PC-3 (cell line): ENCODE results near the gene ARFGAP3. TPM values are rescaled to one million over a fixed set of nuclear protein-coding genes. Genes with fewer than 3 reads are reported as not detected.

Experiments used
- ATAC-seq: fragments of 200-7000 bp; cut with Tn5 transposase; 2 replicates; pipeline ENCODE4 v1.9.1; 2020; ENCODE audit warnings: mild to moderate bottlenecking, moderate library complexity
- BruUV-seq: library from RNA; stranded (reverse); fragments of 400-500 nt; replicated peaks from 2 replicates; lab custom pipeline; 2021; lab: Mats Ljungman, UMichigan
- CTCF ChIA-PET: fragments of 300-600 bp; sonication (Branson Sonifier 250); formaldehyde crosslinking; loops from one replicate; lab custom pipeline; 2022; ENCODE audit warnings: antibody characterized with exemption; lab: Charles Lee
- POLR2A ChIA-PET: fragments of 300-600 bp; sonication (Branson Sonifier 250); formaldehyde crosslinking; loops from one replicate; lab custom pipeline; 2022; ENCODE audit warnings: antibody characterized with exemption; ENCODE audit not compliant: unreplicated experiment; lab: Charles Lee
- DNase-seq: peaks from one replicate; pipeline ENCODE4 v3.0.0-alpha.2; 2015
- H2AFZ ChIP-seq: fragments of 300-600 bp; sonication (generic); 2 replicates; pipeline ENCODE4 v1.6.0; 2016; ENCODE audit warnings: antibody characterized with exemption, low read length
- H3F3A ChIP-seq: fragments of 300-600 bp; sonication (generic); one replicate; pipeline ENCODE4 v1.6.0; 2017; ENCODE audit warnings: antibody characterized with exemption, low read length, control low read depth, mild to moderate bottlenecking; ENCODE audit not compliant: unreplicated experiment
- H3K27ac ChIP-seq: fragments of 300-600 bp; sonication (generic); 2 replicates; pipeline ENCODE4 v1.5.1; 2016; ENCODE audit warnings: mild to moderate bottlenecking, low read length
- H3K27me3 ChIP-seq: fragments of 300-600 bp; sonication (generic); 2 replicates; pipeline ENCODE4 v1.6.1; 2016; ENCODE audit warnings: low read length, mixed read lengths
- H3K36me3 ChIP-seq: fragments of 300-600 bp; sonication (generic); 2 replicates; pipeline ENCODE4 v1.6.1; 2016; ENCODE audit warnings: low read depth, mixed run types, low read length, mixed read lengths
- H3K4me1 ChIP-seq: fragments of 300-600 bp; sonication (generic); 2 replicates; pipeline ENCODE4 v1.5.1; 2016; ENCODE audit warnings: low read length; ENCODE audit not compliant: insufficient read depth
- H3K4me2 ChIP-seq: fragments of 300-600 bp; sonication (generic); 2 replicates; pipeline ENCODE4 v1.6.0; 2016; ENCODE audit warnings: low read length
- H3K4me3 ChIP-seq: fragments of 300-600 bp; sonication (generic); 2 replicates; pipeline ENCODE4 v1.5.1; 2016; ENCODE audit warnings: mild to moderate bottlenecking, low read length, mixed read lengths
- H3K79me2 ChIP-seq: fragments of 300-600 bp; sonication (generic); 2 replicates; pipeline ENCODE4 v1.6.1; 2017; ENCODE audit warnings: low read length, mixed read lengths
- H3K9ac ChIP-seq: fragments of 300-600 bp; sonication (generic); 2 replicates; pipeline ENCODE4 v1.6.0; 2016; ENCODE audit warnings: mild to moderate bottlenecking, low read length
- H3K9me2 ChIP-seq: fragments of 300-600 bp; sonication (generic); replicated peaks from 2 replicates; pipeline ENCODE4 v1.6.1; 2016; ENCODE audit warnings: mixed run types, low read length, mixed read lengths
- H3K9me3 ChIP-seq: fragments of 300-600 bp; sonication (generic); 2 replicates; pipeline ENCODE4 v1.6.1; 2016; ENCODE audit warnings: low read length, mixed read lengths
- H4K20me1 ChIP-seq: fragments of 300-600 bp; sonication (generic); 2 replicates; pipeline ENCODE4 v1.6.1; 2016; ENCODE audit warnings: low read length, mixed read lengths
- EZH2 ChIP-seq: fragments of 300-600 bp; sonication (generic); IDR thresholded peaks from one replicate; pipeline ENCODE4 v1.6.1; 2017; ENCODE audit warnings: antibody characterized with exemption, mild to moderate bottlenecking, low read length; ENCODE audit not compliant: unreplicated experiment
- EZH2phosphoT487 ChIP-seq: fragments of 300-600 bp; sonication (generic); IDR thresholded peaks from 2 replicates; pipeline ENCODE4 v1.6.1; 2018; ENCODE audit warnings: mild to moderate bottlenecking, antibody characterized with exemption, low read length, borderline replicate concordance
- intact Hi-C: fragments of 100-400 bp; cut with micrococcal nuclease; formaldehyde crosslinking; loops from 2 replicates; pipeline ENCODE4 v1.9.0; 2023
- total RNA-seq: library from RNA; depleted of rRNA; stranded (reverse); fragments of >200 nt; gene quantifications from 2 replicates; pipeline ENCODE4 v1.2.3, GENCODE V29; 2014
- TF ChIP-seq, protein P1 (sequence below): fragments of 300-600 bp; sonication (generic); conservative IDR thresholded peaks from 2 replicates; pipeline ENCODE4 v1.5.1; 2017; ENCODE audit warnings: antibody characterized with exemption, low read depth, mild to moderate bottlenecking, low read length

The ARFGAP3 gene
- total RNA-seq, 1 experiment from 2014 or later = 19.2 TPM

DNA sequence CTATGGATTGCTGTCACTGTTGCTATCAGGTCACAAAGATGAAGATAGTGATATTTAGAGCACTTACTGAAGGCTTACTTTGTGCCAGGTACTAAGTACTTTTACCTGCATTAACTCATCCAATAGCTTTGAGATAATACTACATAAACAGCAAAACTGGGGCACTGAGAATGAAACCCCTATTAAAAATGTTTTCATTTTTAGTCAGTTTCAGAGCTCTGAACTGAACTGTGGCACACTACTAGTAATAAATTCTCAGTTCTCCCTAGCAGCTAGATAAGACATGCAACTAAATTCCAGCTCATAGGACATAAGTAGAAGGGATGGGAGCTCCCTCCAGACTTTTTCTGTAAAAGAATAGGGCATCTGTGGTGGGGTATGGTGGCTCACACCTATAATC, 24.0 kb downstream of the ARFGAP3 start:
- H3F3A ChIP-seq = no peaks in the 10 kb centered on the region
- H3K9me3 ChIP-seq = no peaks in the 10 kb centered on the region
- DNase-seq = no peak
- H3K4me2 ChIP-seq = no peak overlapping the region
- ATAC-seq = no peak
- no peaks in the 10 kb centered on the region for H3K27me3 ChIP-seq
- H3K27ac ChIP-seq = no peak overlapping the region
- H3K4me3 ChIP-seq = no peak overlapping the region
- POLR2A ChIA-PET = no interaction called here
- intact Hi-C loops = no loop called here
- H3K9me2 ChIP-seq = no peaks in the 10 kb centered on the region
- no peaks in the 10 kb centered on the region for H3K4me1 ChIP-seq
- H4K20me1 ChIP-seq = no peaks in the 10 kb centered on the region
- CTCF ChIA-PET = no interaction called here
- no TSS peak for BruUV-seq
- H2AFZ ChIP-seq = no peak overlapping the region
- H3K36me3 ChIP-seq = peaks cover 3% of the 10 kb centered on the region; the same call in 1 of the 2 replicates
- no peak for TF ChIP-seq EZH2
- TF ChIP-seq, protein P1, sequence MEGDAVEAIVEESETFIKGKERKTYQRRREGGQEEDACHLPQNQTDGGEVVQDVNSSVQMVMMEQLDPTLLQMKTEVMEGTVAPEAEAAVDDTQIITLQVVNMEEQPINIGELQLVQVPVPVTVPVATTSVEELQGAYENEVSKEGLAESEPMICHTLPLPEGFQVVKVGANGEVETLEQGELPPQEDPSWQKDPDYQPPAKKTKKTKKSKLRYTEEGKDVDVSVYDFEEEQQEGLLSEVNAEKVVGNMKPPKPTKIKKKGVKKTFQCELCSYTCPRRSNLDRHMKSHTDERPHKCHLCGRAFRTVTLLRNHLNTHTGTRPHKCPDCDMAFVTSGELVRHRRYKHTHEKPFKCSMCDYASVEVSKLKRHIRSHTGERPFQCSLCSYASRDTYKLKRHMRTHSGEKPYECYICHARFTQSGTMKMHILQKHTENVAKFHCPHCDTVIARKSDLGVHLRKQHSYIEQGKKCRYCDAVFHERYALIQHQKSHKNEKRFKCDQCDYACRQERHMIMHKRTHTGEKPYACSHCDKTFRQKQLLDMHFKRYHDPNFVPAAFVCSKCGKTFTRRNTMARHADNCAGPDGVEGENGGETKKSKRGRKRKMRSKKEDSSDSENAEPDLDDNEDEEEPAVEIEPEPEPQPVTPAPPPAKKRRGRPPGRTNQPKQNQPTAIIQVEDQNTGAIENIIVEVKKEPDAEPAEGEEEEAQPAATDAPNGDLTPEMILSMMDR = no peak
- no peak for TF ChIP-seq EZH2phosphoT487
- no peaks in the 10 kb centered on the region for H3K79me2 ChIP-seq
- no peak overlapping the region for H3K9ac ChIP-seq

DNA sequence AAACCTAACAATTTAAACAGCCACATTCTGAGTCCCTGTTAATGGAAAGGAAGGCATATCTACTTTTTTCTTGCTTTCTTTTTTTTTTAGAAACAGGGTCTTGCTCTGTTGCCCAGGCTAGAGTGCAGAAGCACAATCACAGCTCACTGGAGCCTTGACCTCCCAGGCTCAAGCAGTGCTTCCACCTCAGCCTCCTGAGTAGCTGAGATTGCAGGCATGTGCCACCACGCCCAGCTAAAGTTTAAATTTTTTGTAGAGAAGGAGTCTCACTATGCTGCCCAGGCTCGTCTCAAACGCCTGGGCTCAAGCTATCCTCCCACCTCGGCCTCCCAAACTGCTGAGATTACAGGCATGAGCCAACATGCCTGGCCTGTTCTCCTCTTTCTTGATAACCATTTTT, 25.4 kb downstream of the ARFGAP3 start:
- H2AFZ ChIP-seq = no peak overlapping the region
- intact Hi-C loops = no loop called here
- BruUV-seq = no TSS peak
- H3K4me1 ChIP-seq = no peaks in the 10 kb centered on the region
- H3K4me3 ChIP-seq = no peak overlapping the region
- no peaks in the 10 kb centered on the region for H3F3A ChIP-seq
- H3K9me2 ChIP-seq = no peaks in the 10 kb centered on the region
- CTCF ChIA-PET = interaction anchor here (0.7 kb wide), 1 partner anchor 8 kb away, joined by 8 read pairs; no protein-coding TSS in a partner anchor
- no peak for TF ChIP-seq EZH2phosphoT487
- TF ChIP-seq, protein P1 = no peak
- no peak overlapping the region for H3K9ac ChIP-seq
- no peaks in the 10 kb centered on the region for H3K79me2 ChIP-seq
- POLR2A ChIA-PET = interaction anchor here (0.7 kb wide), 1 partner anchor 554 kb away, joined by 3 read pairs; no protein-coding TSS in a partner anchor
- H3K36me3 ChIP-seq = peaks cover 3% of the 10 kb centered on the region; the same call in 1 of the 2 replicates
- DNase-seq (no peak), ATAC-seq (no peak)
- H3K4me2 ChIP-seq = no peak overlapping the region
- no peak overlapping the region for H3K27ac ChIP-seq
- no peaks in the 10 kb centered on the region for H3K9me3 ChIP-seq
- no peaks in the 10 kb centered on the region for H3K27me3 ChIP-seq
- no peaks in the 10 kb centered on the region for H4K20me1 ChIP-seq

- ChIA-PET CTCF (no interaction called here), POLR2A (no interaction called here)
- BruUV-seq = no TSS peak
- no peak overlapping the region for H3K4me2 ChIP-seq
- DNase-seq (no peak), ATAC-seq (no peak)
- H3K36me3 ChIP-seq = peaks cover 3% of the 10 kb centered on the region; the same call in 1 of the 2 replicates
- TF ChIP-seq, protein P1 = no peak
- TF ChIP-seq EZH2 (no peak), EZH2phosphoT487 (no peak)
- no peaks in the 10 kb centered on the region for H4K20me1 ChIP-seq
- H3K9me2 ChIP-seq = no peaks in the 10 kb centered on the region
- intact Hi-C loops = no loop called here
- no peaks in the 10 kb centered on the region for H3F3A ChIP-seq
- H3K27ac ChIP-seq = no peak overlapping the region
- no peak overlapping the region for H3K4me3 ChIP-seq
- no peaks in the 10 kb centered on the region for H3K9me3 ChIP-seq
- H3K9ac ChIP-seq = no peak overlapping the region
- H3K79me2 ChIP-seq = no peaks in the 10 kb centered on the region
- no peak overlapping the region for H2AFZ ChIP-seq
- H3K4me1 ChIP-seq = no peaks in the 10 kb centered on the region
- no peaks in the 10 kb centered on the region for H3K27me3 ChIP-seq
Observed at GRCh38 chr22:42830161-42830560, 26.9 kb downstream of the ARFGAP3 start.
